Ovary (tissue), 9 donors: ENCODE results near the gene VGLL2. TPM values are rescaled to one million over a fixed set of nuclear protein-coding genes. Genes with fewer than 3 reads are reported as not detected.

Experiments used
- DNase-seq, 5 donors: peaks; one replicate each; pipeline ENCODE4 v3.0.0-alpha.2; 2019 to 2020
- H3K27ac ChIP-seq, 2 donors: fragments of 200-600 bp; one replicate each; pipeline versions ENCODE4 v1.5.1 to v1.8.0; 2019 to 2022
- H3K27me3 ChIP-seq: fragments of 200-600 bp; one replicate; pipeline ENCODE4 v1.8.0; 2022
- H3K36me3 ChIP-seq: fragments of 200-600 bp; sonication (generic); one replicate; pipeline ENCODE4 v1.5.1; 2019
- H3K4me1 ChIP-seq: one replicate; pipeline ENCODE4 v1.8.1; 2013; ENCODE audit warnings: mild to moderate bottlenecking, moderate library complexity; ENCODE audit not compliant: insufficient read depth
- H3K4me3 ChIP-seq: fragments of 200-600 bp; sonication (generic); one replicate; pipeline ENCODE4 v1.5.1; 2017
- H3K9me3 ChIP-seq, 2 donors: fragments of 200-600 bp in 1 of 2; sonication (generic) in 1 of 2; one replicate each; pipeline versions ENCODE4 v1.5.1 to v1.8.1; 2013 to 2019; ENCODE audit warnings: mild to moderate bottlenecking in 1 of 2, moderate library complexity in 1 of 2
- EP300 ChIP-seq: sonication (generic); formaldehyde crosslinking; IDR thresholded peaks from one replicate; pipeline ENCODE4 v1.6.1; 2017; ENCODE audit warnings: antibody characterized with exemption
- POLR2A ChIP-seq: fragments of 450-650 bp; IDR thresholded peaks from one replicate; pipeline ENCODE4 v1.6.1; 2017; ENCODE audit warnings: antibody characterized with exemption, mild to moderate bottlenecking, moderate library complexity
- WGBS, 3 donors: extraction: QIAGEN DNeasy Blood & Tissue Kit in 1 of 3; methylation state at CpG; one replicate each; pipeline versions ENCODE4 v1.1.5 to v1.1.7; 2013 to 2017; 5-methylcytosine and 5-hydroxymethylcytosine counted together
- intact Hi-C, 4 donors: fragments of 100-400 bp; cut with DNase I; formaldehyde crosslinking; loops; one replicate each; pipeline versions ENCODE4 v1.11.0 to v1.15.1; 2022 to 2023
- polyA plus RNA-seq, 2 donors: library from polyadenylated mRNA; stranded (reverse); fragments of 200-250 nt in 1 of 2; fragments of 350-450 nt in 1 of 2; fragmentation: Illumina TruSeq in 1 of 2; extraction: RNeasy Lipid Tissue Mini Kit (QIAGEN cat#74804) in 1 of 2; gene quantifications; one replicate each; pipeline ENCODE4 v1.2.3, GENCODE V29; 2013 to 2014
- total RNA-seq, 7 donors: library from RNA; depleted of rRNA in 2 of 7; stranded (reverse); fragments of >200 nt in 2 of 7; fragmentation: NEBNext Ultra II Directional in 3 of 7; extraction: Animal tissue kit (Norgen Biotek cat#: 25700) in 3 of 7; gene quantifications; one replicate each; pipeline versions ENCODE4 v1.1.0 to v1.2.4, GENCODE V29; 2016 to 2023
- TF ChIP-seq, protein P1 (sequence below), 3 donors: fragments of 450-650 bp in 2 of 3; fragments of 200-600 bp in 1 of 3; IDR thresholded peaks; one replicate each; pipeline versions ENCODE4 v1.5.1 to v1.8.0; 2016 to 2022; ENCODE audit warnings: antibody characterized with exemption in 3 of 3, mild to moderate bottlenecking in 1 of 3
- donor health status: DM: no; HTN: no; CAD: no; lungs with moderate emphysema.
- donor health status: DM: no; HTN: no; CAD: no.
- donor health status: Bipolar disorder and iron deficiency.
- donor health status: DM: yes; HTN: yes; CAD: no.
- donor health status: DM: no; HTN: no; CAD: no.
- donor health status: DM: yes; HTN: yes; CAD: no.

The VGLL2 gene
- total and polyA plus RNA-seq, 9 donors: 0.25 TPM; not detected in 8

DNA sequence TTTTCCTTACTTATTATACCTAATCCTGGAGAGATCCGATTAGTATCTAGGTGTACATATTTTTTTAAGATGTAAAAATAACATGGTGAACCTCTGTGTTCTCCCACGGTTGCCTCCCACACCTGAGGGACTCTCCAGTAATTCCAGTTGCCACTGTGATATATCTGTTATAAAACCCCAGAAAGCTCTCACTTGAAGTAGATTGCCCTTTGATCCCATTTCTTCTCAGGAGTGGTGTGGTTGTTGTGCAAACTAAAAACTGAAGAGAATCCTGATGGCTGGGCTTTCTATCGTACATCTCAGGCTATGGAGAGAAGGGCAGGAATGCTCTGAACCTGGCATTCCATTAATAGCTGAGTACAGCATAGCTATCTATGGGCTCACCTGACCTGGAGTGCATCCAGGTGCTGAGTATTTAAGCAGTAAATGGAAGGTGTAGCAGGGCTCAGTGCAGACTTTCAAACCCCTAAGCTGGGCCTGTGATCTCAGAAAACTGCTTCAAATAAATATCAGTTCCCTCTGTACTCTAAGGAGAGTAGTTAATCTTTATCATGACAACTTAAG lies 41.0 kb downstream of the VGLL2 start:
- H3K4me3 ChIP-seq: no peak overlapping the region
- H3K27ac ChIP-seq: no peak overlapping the region
- TF ChIP-seq EP300 (no peak), POLR2A (no peak)
- TF ChIP-seq, protein P1, sequence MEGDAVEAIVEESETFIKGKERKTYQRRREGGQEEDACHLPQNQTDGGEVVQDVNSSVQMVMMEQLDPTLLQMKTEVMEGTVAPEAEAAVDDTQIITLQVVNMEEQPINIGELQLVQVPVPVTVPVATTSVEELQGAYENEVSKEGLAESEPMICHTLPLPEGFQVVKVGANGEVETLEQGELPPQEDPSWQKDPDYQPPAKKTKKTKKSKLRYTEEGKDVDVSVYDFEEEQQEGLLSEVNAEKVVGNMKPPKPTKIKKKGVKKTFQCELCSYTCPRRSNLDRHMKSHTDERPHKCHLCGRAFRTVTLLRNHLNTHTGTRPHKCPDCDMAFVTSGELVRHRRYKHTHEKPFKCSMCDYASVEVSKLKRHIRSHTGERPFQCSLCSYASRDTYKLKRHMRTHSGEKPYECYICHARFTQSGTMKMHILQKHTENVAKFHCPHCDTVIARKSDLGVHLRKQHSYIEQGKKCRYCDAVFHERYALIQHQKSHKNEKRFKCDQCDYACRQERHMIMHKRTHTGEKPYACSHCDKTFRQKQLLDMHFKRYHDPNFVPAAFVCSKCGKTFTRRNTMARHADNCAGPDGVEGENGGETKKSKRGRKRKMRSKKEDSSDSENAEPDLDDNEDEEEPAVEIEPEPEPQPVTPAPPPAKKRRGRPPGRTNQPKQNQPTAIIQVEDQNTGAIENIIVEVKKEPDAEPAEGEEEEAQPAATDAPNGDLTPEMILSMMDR (IDR thresholded peaks at IDR 0.05): no peak
- H3K9me3 ChIP-seq: no peaks in the 10 kb centered on the region
- intact Hi-C loops: no loop called here
- no peak for DNase-seq
- WGBS, 3 donors: 15 to 24% (median 24%) methylated on average over 3 of the region's 3 CpGs
- no peaks in the 10 kb centered on the region for H3K4me1 ChIP-seq
- H3K27me3 ChIP-seq: no peaks in the 10 kb centered on the region
- H3K36me3 ChIP-seq: no peaks in the 10 kb centered on the region

DNA sequence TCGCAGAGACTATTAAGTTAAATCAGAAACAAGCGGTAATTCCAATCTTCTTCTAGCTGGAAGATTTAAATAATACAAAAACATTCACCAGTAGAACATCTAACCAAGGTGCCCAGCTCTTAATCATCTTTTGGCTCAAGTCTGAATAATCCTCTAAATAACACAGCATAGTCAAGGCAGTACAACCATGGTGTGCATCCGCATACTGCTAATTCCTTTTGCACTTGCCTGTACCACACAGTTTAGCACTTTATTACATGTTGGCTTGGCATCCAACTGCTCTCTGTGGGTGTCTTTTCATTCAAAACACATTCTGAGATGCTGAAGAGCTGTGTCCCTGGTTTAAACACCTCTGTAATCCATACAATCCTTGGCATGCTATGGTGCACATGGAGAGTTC lies 42.3 kb downstream of the VGLL2 start:
- H3K9me3 ChIP-seq: no peaks in the 10 kb centered on the region
- TF ChIP-seq POLR2A (no peak), EP300 (no peak)
- TF ChIP-seq, protein P1 (IDR thresholded peaks at IDR 0.05): no peak
- H3K27me3 ChIP-seq: no peaks in the 10 kb centered on the region
- no peaks in the 10 kb centered on the region for H3K4me1 ChIP-seq
- no peaks in the 10 kb centered on the region for H3K36me3 ChIP-seq
- intact Hi-C loops: no loop called here
- no peak overlapping the region for H3K27ac ChIP-seq
- no peak overlapping the region for H3K4me3 ChIP-seq
- DNase-seq: no peak
- 75 to 98% (median 93%) methylated on average over 3 of the region's 3 CpGs for WGBS, 3 donors

- Histone ChIP-seq H3K27me3 (no peaks in the 10 kb centered on the region), H3K27ac (no peak overlapping the region), H3K4me3 (no peak overlapping the region), H3K36me3 (no peaks in the 10 kb centered on the region), H3K9me3 (no peaks in the 10 kb centered on the region), H3K4me1 (no peaks in the 10 kb centered on the region)
- TF ChIP-seq POLR2A (no peak), EP300 (no peak)
- TF ChIP-seq, protein P1 (IDR thresholded peaks at IDR 0.05): no peak
- DNase-seq: no peak
- intact Hi-C loops: no loop called here
- 78 to 81% (median 78%) methylated on average over 3 of the region's 3 CpGs for WGBS, 3 donors
Observed at GRCh38 chr6:117309069-117309468, 43.7 kb downstream of the VGLL2 start.

DNA sequence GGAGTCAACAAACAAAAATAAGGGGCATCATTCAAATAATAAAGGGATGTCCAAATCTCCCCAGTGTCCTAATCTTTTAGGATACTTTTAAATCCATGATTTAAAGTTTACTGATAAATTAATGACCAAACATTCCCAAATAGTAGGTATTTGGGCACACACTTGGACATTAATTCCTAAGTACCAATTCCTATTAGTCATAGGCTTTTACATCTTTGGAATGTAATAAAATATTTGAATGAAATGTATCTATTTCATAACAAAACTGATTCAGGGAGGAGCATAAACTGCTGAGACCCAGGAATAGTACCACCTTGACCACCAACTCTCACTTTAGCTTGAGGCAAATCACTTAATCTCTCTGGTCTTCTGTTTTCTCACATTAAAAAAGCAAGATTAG lies 44.3 kb downstream of the VGLL2 start:
- DNase-seq: no peak
- H3K9me3 ChIP-seq: no peaks in the 10 kb centered on the region
- TF ChIP-seq, protein P1 (IDR thresholded peaks at IDR 0.05): no peak
- TF ChIP-seq EP300 (no peak), POLR2A (no peak)
- H3K27me3 ChIP-seq: no peaks in the 10 kb centered on the region
- intact Hi-C loops: no loop called here
- H3K36me3 ChIP-seq: no peaks in the 10 kb centered on the region
- no peak overlapping the region for H3K4me3 ChIP-seq
- no peak overlapping the region for H3K27ac ChIP-seq
- no peaks in the 10 kb centered on the region for H3K4me1 ChIP-seq
